ENCODE measurements around the gene RAB35.

Gene RAB35

GRCh38 chr12:120137833-120138232, 21.3 kb upstream of the RAB35 start:
- Histone ChIP-seq H3K4me3 (ENCODE audit: insufficient read depth, low read length, poor library complexity, severe bottlenecking) (no peak overlapping the region), H3K36me3 (ENCODE audit: low read length) (peaks cover 7% of the 10 kb centered on the region; the same call in 1 of the 2 replicates), H3F3A (ENCODE audit: insufficient read depth) (peaks cover 13% of the 10 kb centered on the region), H3K9ac (ENCODE audit: low read length) (no peak overlapping the region), H3K27me3 (ENCODE audit: low read length) (no peaks in the 10 kb centered on the region), H3K79me2 (ENCODE audit: insufficient read depth, low read length) (no peaks in the 10 kb centered on the region), H2AFZ (ENCODE audit: low read depth, low read length, severe bottlenecking) (no peak overlapping the region), H3K9me2 (replicated peaks; ENCODE audit: insufficient read depth, low read length) (no peaks in the 10 kb centered on the region), H3K4me2 (ENCODE audit: low read depth, low read length, poor library complexity, severe bottlenecking) (no peak overlapping the region), H4K20me1 (ENCODE audit: low read depth, low read length) (no peaks in the 10 kb centered on the region), H3K9me3 (ENCODE audit: insufficient read depth, low read length) (no peaks in the 10 kb centered on the region), H3K27ac (ENCODE audit: low read depth, low read length) (no peak overlapping the region)
- TF ChIP-seq EZH2phosphoT487 (conservative IDR thresholded peaks at IDR 0.05; ENCODE audit: low read length) (no peak), CTCF (IDR thresholded peaks at IDR 0.05; ENCODE audit: insufficient read depth, low read length, poor library complexity, severe bottlenecking) (no peak)

GRCh38 chr12:120136093-120136770, 19.7 kb upstream of the RAB35 start:
- H2AFZ ChIP-seq (ENCODE audit: low read depth, low read length, severe bottlenecking) = no peak overlapping the region
- H3K9me3 ChIP-seq (ENCODE audit: insufficient read depth, low read length) = no peaks in the 10 kb centered on the region
- H3K4me3 ChIP-seq (ENCODE audit: insufficient read depth, low read length, poor library complexity, severe bottlenecking) = no peak overlapping the region
- peaks cover 18% of the 10 kb centered on the region for H3F3A ChIP-seq (ENCODE audit: insufficient read depth)
- peaks cover 3% of the 10 kb centered on the region; the same call in 1 of the 2 replicates for H3K36me3 ChIP-seq (ENCODE audit: low read length)
- no peaks in the 10 kb centered on the region for H3K79me2 ChIP-seq (ENCODE audit: insufficient read depth, low read length)
- H3K9me2 ChIP-seq (replicated peaks; ENCODE audit: insufficient read depth, low read length) = no peaks in the 10 kb centered on the region
- H3K27ac ChIP-seq (ENCODE audit: low read depth, low read length) = no peak overlapping the region
- no peaks in the 10 kb centered on the region for H3K27me3 ChIP-seq (ENCODE audit: low read length)
- no peak overlapping the region for H3K4me2 ChIP-seq (ENCODE audit: low read depth, low read length, poor library complexity, severe bottlenecking)
- TF ChIP-seq EZH2phosphoT487 (conservative IDR thresholded peaks at IDR 0.05; ENCODE audit: low read length) (no peak), CTCF (IDR thresholded peaks at IDR 0.05; ENCODE audit: insufficient read depth, low read length, poor library complexity, severe bottlenecking) (no peak)
- H4K20me1 ChIP-seq (ENCODE audit: low read depth, low read length) = no peaks in the 10 kb centered on the region
- H3K9ac ChIP-seq (ENCODE audit: low read length) = no peak overlapping the region

- no peak overlapping the region for H3K4me2 ChIP-seq (ENCODE audit: low read depth, low read length, poor library complexity, severe bottlenecking)
- TF ChIP-seq EZH2phosphoT487 (conservative IDR thresholded peaks at IDR 0.05; ENCODE audit: low read length) (no peak), CTCF (IDR thresholded peaks at IDR 0.05; ENCODE audit: insufficient read depth, low read length, poor library complexity, severe bottlenecking) (no peak)
- no peaks in the 10 kb centered on the region for H3K9me2 ChIP-seq (replicated peaks; ENCODE audit: insufficient read depth, low read length)
- H4K20me1 ChIP-seq (ENCODE audit: low read depth, low read length) = no peaks in the 10 kb centered on the region
- H3K79me2 ChIP-seq (ENCODE audit: insufficient read depth, low read length) = no peaks in the 10 kb centered on the region
- H3K9me3 ChIP-seq (ENCODE audit: insufficient read depth, low read length) = no peaks in the 10 kb centered on the region
- peaks cover 18% of the 10 kb centered on the region for H3F3A ChIP-seq (ENCODE audit: insufficient read depth)
- peaks cover 10% of the 10 kb centered on the region; the same call in 1 of the 2 replicates for H3K36me3 ChIP-seq (ENCODE audit: low read length)
- H3K27me3 ChIP-seq (ENCODE audit: low read length) = no peaks in the 10 kb centered on the region
- H2AFZ ChIP-seq (ENCODE audit: low read depth, low read length, severe bottlenecking) = no peak overlapping the region
- no peak overlapping the region for H3K4me3 ChIP-seq (ENCODE audit: insufficient read depth, low read length, poor library complexity, severe bottlenecking)
- H3K27ac ChIP-seq (ENCODE audit: low read depth, low read length) = peak overlapping the region; percentile 96
- H3K9ac ChIP-seq (ENCODE audit: low read length) = no peak overlapping the region
These were observed 17.9 kb upstream of the RAB35 start for GRCh38 chr12:120134307-120134980.
